ENCODE results near the gene ARID4B. TPM values are rescaled to one million over a fixed set of nuclear protein-coding genes. Genes with fewer than 3 reads are reported as not detected.

The ARID4B gene
- total and polyA plus RNA-seq, 2 of the 13 experiments (the other 11 are each of a cell fraction or from before 2014, with no cell fraction given), result 9.7 to 24.6 TPM

DNA sequence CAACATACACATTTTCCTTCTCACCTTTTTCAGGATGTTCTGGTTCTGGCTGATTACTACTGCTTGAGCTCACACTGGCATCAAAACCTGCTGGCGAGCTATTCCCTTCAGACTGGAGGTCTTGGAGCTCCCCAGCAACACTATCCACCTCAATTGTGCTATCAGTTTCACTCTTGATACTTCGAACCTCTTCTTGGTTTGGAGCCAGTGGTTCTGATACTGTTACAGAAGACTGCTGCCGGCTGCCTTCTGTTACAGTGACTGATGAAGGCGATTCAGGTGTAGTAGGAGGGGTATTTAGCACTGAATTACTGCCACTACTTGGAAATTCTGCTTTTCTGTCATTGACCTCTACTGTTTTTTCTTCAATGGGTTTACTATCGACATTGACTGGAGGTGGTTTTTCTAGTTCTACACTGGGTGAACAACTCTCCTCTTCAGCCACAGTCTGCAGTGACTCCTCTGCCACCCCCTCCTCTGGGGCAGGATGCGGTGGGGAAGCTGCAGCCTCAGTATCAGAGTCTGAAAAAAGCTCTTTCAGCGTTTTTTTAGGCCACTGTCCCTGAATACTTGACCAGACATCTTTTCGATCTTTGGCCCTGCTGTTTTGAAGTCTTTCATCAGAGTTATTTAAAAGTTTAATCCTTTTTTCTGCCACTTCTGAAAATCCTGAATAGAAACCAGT lies 146.3 kb downstream of the ARID4B start:
- Histone ChIP-seq H3K4me1 (ENCODE audit: insufficient read depth, low read length) (no peaks in the 10 kb centered on the region), H2AFZ (ENCODE audit: low read length) (no peak overlapping the region), H3K9ac (ENCODE audit: insufficient read depth, low read depth, low read length) (no peak overlapping the region), H3K79me2 (ENCODE audit: insufficient read depth, low read length) (no peaks in the 10 kb centered on the region), H3K36me3 (replicated peaks in 1 of 2; ENCODE audit: control insufficient read depth in 1 of 2, insufficient read depth in 2 of 2, low read length in 2 of 2) (peaks cover 8 to 39% of the 10 kb centered on the region in 2 experiments; a peak in 4 of 5 replicates), H3K9me3 (ENCODE audit: low read length) (no peaks in the 10 kb centered on the region), H3K27ac (ENCODE audit: extremely low read length, insufficient read depth, low read length) (no peak overlapping the region), H4K20me1 (ENCODE audit: insufficient read depth, low read length) (no peaks in the 10 kb centered on the region), H3K27me3 (ENCODE audit: control insufficient read depth in 1 of 2, insufficient read depth in 2 of 2, low read length in 2 of 2) (no peaks in the 10 kb centered on the region), H3K4me3 (replicated peaks in 1 of 3; ENCODE audit: insufficient read depth in 1 of 3, low read depth in 2 of 3, low read length in 3 of 3) (no peak overlapping the region), H3K4me2 (ENCODE audit: low read depth, low read length) (no peak overlapping the region)
- ChIA-PET CTCF (ENCODE audit: low intra/inter-chr PET ratio, low total read pairs) (no interaction called here), POLR2A (no interaction called here)
- WGBS (ENCODE audit: low lambda C conversion rate), result 90% methylated on average over 8 of the region's 8 CpGs
- FAIRE-seq, result no peak
- intact Hi-C loops (cut with micrococcal nuclease; ENCODE audit: unreplicated experiment) (no loop called here), in situ Hi-C loops (cut with HindIII; ENCODE audit: extremely low pct_ligation_motif_present, low pct_unique_long_range_greater_than_20kb) (no loop called here)
- DNase-seq (ENCODE audit: low spot score), result no peak
- TF ChIP-seq SMYD3 (CRISPR knock-in tag; IDR thresholded peaks at IDR 0.05) (no peak), EP300 (IDR thresholded peaks at IDR 0.05; ENCODE audit: low read depth in 2 of 2, low read length in 2 of 2) (no peak), EP300 (CRISPR knock-in tag; IDR thresholded peaks at IDR 0.05; ENCODE audit: borderline replicate concordance) (no peak), ZNF7 (CRISPR knock-in tag; IDR thresholded peaks at IDR 0.05) (no peak)
- BruUV-seq (replicated peaks), result TSS peak; percentile 45
- no peak for ATAC-seq

DNA sequence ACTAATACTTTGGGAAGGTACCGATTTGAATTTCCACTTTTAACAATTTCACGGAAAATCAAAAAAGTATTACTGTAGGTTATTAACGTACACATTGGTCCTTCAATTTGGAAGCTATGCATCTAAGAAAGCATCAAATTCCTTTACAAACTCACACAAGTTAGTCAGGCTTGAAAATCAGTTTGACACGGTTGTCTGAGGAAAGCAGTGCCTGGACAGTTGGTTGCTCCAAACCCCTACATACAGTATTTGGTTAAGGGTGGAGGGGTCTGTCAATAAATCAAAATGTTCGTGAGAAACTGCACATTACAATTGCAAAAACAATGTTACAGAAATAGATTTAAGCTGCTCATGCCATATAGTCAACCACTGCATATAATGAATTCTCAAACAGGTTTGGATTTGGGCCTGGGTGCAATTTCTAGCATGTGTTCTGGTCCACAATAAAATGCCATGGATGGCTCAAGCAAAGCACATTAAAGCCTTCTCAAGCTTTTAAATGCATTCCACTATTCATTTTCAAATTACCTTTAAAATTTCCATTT lies 147.0 kb downstream of the ARID4B start:
- ATAC-seq (no peak), DNase-seq (ENCODE audit: low spot score) (no peak), FAIRE-seq (no peak)
- H3K4me1 ChIP-seq (ENCODE audit: insufficient read depth, low read length), result no peaks in the 10 kb centered on the region
- POLR2A ChIA-PET, result no interaction called here
- intact Hi-C loops (cut with micrococcal nuclease; ENCODE audit: unreplicated experiment), result no loop called here
- H2AFZ ChIP-seq (ENCODE audit: low read length), result no peak overlapping the region
- TF ChIP-seq MTA1 (CRISPR knock-in tag; IDR thresholded peaks at IDR 0.05; ENCODE audit: borderline replicate concordance) (no peak), RFX1 (IDR thresholded peaks at IDR 0.05) (no peak), NRL (CRISPR knock-in tag; IDR thresholded peaks at IDR 0.05; ENCODE audit: borderline replicate concordance) (no peak), SSRP1 (CRISPR knock-in tag; IDR thresholded peaks at IDR 0.05) (no peak), XBP1 (CRISPR knock-in tag; IDR thresholded peaks at IDR 0.05) (no peak), KLF12 (CRISPR knock-in tag; IDR thresholded peaks at IDR 0.05; ENCODE audit: borderline replicate concordance) (no peak), SP4 (CRISPR knock-in tag; IDR thresholded peaks at IDR 0.05) (no peak), ZNF703 (CRISPR knock-in tag; IDR thresholded peaks at IDR 0.05; ENCODE audit: borderline replicate concordance) (no peak), SIN3B (IDR thresholded peaks at IDR 0.05; ENCODE audit: low read length) (no peak)
- TF ChIP-seq, protein P1, sequence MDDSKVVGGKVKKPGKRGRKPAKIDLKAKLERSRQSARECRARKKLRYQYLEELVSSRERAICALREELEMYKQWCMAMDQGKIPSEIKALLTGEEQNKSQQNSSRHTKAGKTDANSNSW (CRISPR knock-in tag; IDR thresholded peaks at IDR 0.05; ENCODE audit: borderline replicate concordance), result no peak
- TF ChIP-seq, protein P2, sequence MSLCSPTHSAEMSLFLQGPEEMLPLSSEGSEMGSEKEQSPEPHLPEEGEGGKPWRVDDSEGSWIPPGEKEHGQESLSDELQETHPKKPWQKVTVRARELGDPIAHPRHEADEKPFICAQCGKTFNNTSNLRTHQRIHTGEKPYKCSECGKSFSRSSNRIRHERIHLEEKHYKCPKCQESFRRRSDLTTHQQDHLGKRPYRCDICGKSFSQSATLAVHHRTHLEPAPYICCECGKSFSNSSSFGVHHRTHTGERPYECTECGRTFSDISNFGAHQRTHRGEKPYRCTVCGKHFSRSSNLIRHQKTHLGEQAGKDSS (CRISPR knock-in tag; IDR thresholded peaks at IDR 0.05; ENCODE audit: borderline replicate concordance, low read depth), result no peak
- TF ChIP-seq, protein P3, sequence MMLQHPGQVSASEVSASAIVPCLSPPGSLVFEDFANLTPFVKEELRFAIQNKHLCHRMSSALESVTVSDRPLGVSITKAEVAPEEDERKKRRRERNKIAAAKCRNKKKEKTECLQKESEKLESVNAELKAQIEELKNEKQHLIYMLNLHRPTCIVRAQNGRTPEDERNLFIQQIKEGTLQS (CRISPR knock-in tag; IDR thresholded peaks at IDR 0.05), result no peak
- CTCF ChIA-PET (ENCODE audit: low intra/inter-chr PET ratio, low total read pairs), result no interaction called here
- BruUV-seq (replicated peaks), result no TSS peak
- no peak overlapping the region for H3K27ac ChIP-seq (ENCODE audit: extremely low read length, insufficient read depth, low read length)
- H3K27me3 ChIP-seq (ENCODE audit: control insufficient read depth in 1 of 2, insufficient read depth in 2 of 2, low read length in 2 of 2), result no peaks in the 10 kb centered on the region
- H3K79me2 ChIP-seq (ENCODE audit: insufficient read depth, low read length), result no peaks in the 10 kb centered on the region
- H3K9ac ChIP-seq (ENCODE audit: insufficient read depth, low read depth, low read length), result no peak overlapping the region
- no peak overlapping the region for H3K4me2 ChIP-seq (ENCODE audit: low read depth, low read length)
- in situ Hi-C loops (cut with HindIII; ENCODE audit: extremely low pct_ligation_motif_present, low pct_unique_long_range_greater_than_20kb), result no loop called here
- WGBS (ENCODE audit: low lambda C conversion rate), result 96% methylated on average over 5 of the region's 5 CpGs
- no peak overlapping the region for H3K4me3 ChIP-seq (replicated peaks in 1 of 3; ENCODE audit: insufficient read depth in 1 of 3, low read depth in 2 of 3, low read length in 3 of 3)
- H3K9me3 ChIP-seq (ENCODE audit: low read length), result no peaks in the 10 kb centered on the region
- no peaks in the 10 kb centered on the region for H4K20me1 ChIP-seq (ENCODE audit: insufficient read depth, low read length)
- H3K36me3 ChIP-seq (replicated peaks in 1 of 2; ENCODE audit: control insufficient read depth in 1 of 2, insufficient read depth in 2 of 2, low read length in 2 of 2), result peaks cover 8 to 45% of the 10 kb centered on the region in 2 experiments; a peak in 4 of 5 replicates

Measured in HepG2 (cell line).